HG03066 (cell line): Measurements from ENCODE around the gene PKM.

Experiments
- ATAC-seq: cut with Tn5 transposase; IDR thresholded peaks from one replicate; pipeline ENCODE4 v1.9.1; 2021; ENCODE audit warnings: low read depth; ENCODE audit not compliant: unreplicated experiment

PKM gene

GRCh38 chr15:72161361-72162132 lies 69.4 kb downstream of the PKM start:
- no peak for ATAC-seq

- ATAC-seq: no peak
Measured at GRCh38 chr15:72160696-72161245, 70.2 kb downstream of the PKM start.

- no peak for ATAC-seq
Measured at GRCh38 chr15:72156928-72157327, 74.1 kb downstream of the PKM start.

GRCh38 chr15:72155635-72156616 lies 75.1 kb downstream of the PKM start:
- ATAC-seq: no peak

- no peak for ATAC-seq
Measured at GRCh38 chr15:72155003-72155621, 75.9 kb downstream of the PKM start.

- no peak for ATAC-seq
Measured at GRCh38 chr15:72154316-72154715, 76.7 kb downstream of the PKM start.

GRCh38 chr15:72153269-72154000 lies 77.6 kb downstream of the PKM start:
- ATAC-seq: no peak
